GM18858 (cell line): Measurements from ENCODE around the gene NTSR2.

Source experiments
- ATAC-seq: cut with Tn5 transposase; IDR thresholded peaks from one replicate; pipeline ENCODE4 v1.9.1; 2021; ENCODE audit not compliant: unreplicated experiment

The NTSR2 gene

DNA sequence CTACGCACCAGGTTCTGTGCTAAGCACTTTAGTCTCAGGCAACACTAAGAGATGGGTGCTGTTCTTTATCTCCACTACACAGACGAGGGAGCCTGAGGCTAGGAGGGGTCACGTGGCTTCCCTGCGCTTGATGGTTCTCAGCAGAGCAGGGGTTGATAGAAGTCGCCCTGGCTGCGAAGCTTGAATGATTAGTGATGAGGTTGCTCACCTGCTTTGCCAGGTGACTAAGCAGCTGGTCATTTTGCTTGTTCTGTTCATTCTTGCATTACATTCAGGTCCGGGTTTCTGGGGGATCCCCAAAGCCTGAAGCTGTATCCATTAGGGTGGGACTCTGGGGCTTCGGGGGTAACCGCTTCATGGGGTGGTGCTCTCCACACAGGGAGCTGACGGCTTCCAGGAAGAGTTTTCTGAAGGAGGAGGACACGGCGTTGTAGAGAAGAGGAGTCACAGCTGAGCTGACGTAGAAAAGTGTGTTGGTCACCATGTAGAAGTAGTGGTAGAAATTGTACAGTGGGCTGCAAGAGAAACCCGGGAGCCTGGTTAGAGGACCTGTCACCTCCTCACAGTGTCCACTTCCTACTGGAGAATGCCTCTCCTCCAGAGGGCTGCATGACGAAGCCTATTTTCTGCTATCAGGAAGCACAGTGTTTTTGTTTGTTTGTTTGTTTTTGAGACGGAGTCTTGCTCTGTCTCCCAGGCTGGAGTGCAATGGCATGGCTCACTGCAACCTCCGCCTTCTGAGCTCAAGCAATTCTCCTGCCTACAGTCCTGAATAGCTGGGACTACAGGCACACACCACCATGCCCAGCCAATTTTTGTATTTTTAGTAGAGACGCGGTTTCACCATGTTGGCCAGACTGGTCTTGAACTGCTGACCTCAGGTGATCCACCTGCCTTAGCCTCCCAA lies 11.5 kb downstream of the NTSR2 start:
- ATAC-seq: no peak

DNA sequence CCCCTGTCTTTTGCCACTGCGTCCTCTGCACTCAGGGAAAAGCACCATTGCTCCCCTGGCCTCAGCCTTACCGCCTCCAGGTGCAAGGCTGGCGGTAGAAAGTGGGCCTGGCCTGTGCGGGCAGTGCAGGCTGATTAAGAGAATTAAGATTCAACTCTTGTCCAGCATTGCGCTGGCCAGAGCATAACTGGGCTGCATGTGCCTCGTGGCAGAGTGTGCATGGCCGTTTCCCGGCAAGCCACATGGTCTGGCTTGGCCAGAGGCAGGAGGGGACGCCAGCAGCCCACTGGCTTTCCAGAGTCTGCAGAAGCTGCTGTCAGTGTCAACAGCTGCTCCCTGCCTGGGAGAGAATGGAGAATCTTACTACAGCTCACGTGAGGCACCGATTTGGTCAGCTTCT lies 12.3 kb downstream of the NTSR2 start:
- ATAC-seq: no peak

DNA sequence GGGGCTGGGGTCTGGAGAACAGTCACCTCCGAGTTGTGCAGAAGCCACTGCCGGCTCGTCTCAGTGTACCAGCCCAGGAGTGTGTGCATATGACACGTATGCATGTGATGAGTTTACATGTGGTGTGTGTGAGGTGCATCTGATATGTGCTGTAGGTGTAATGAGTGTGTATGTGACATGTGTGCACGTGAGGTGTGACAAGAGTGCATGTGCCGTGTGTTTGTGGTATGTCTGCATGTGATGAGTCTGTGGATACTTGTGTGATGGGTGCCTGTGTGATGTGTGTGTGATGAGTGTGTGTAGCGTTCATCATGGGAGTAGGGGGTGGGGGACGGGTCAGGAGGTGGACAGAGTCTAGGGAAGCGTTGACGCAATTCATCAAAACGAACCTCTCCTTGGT lies 12.8 kb downstream of the NTSR2 start:
- no peak for ATAC-seq

DNA sequence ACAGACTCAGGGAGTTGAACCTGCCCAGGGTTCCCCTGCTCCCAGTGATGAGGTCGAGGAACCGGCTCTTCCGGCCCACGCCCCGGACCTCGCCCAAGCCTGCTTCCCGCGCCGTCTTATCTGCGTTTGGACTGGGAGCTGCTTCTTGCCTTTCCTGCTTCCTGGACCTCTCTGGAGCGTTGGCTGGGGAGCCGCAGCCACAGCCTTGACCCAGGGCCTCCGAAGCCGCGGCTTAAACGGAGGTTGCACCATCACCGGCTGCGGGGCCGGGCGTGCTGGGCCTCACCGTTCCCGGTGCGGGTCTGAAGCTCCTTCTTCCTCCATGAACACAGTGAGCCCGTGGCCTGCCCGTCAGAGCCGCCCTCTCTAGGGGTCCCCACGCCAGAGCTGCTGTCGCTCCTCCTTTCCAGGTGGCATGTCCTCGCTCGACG lies 13.3 kb downstream of the NTSR2 start:
- no peak for ATAC-seq

DNA sequence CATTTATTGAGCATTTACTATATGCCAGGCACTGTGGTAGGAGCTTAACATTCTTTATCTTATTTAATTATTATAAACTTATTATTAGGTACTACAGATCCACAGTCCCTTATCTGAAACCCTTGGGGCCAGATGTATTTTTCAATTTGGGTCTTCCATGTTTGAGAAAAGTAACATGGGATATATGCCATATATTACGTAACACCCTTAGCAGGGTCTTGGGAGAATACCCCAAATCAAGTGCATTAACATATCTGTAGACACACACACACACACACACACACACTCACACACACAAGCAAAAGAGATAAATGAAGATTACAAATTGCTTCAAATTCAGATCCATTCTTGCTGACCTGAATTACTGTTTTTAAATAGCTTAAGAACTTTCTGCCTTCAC lies 13.7 kb downstream of the NTSR2 start:
- ATAC-seq: no peak

DNA sequence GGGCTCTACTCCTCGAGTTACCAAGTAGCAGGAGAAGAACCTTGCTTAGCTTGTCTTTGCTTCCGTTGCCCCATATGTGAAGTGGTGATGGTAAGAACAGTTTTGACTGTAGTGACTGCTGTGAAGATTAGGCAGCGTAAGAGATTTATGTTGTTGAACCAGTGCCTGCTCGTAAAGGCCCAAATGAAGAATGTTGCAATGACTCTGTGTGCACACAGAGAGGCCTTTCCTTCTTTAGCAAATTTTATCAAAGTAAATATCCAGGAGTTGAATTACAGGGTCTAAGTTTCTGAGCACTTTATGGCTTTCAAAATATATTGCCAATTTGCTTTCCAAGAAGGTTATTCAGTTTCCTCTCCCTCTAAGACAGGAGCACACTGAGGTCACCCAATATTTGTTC lies 14.5 kb downstream of the NTSR2 start:
- ATAC-seq: no peak

DNA sequence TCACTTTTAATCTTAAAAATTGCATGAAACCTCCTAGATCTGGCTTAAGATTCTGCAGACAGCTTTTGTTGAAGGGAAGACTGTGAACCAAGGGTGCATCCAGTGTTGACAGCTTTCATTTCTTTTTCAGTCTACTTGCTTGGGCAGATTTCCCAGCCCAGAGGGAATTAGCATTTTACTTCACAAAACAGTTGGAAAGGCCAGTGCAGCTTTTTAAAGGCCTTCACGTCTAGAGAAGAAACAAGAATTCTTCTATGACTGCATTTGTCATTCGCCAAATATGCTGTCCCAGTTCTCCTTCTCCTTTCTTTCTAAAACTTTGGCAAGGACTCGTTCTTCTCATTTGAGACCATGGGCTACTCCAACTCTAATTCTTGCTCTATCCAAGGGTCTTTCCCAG lies 17.4 kb downstream of the NTSR2 start:
- no peak for ATAC-seq

DNA sequence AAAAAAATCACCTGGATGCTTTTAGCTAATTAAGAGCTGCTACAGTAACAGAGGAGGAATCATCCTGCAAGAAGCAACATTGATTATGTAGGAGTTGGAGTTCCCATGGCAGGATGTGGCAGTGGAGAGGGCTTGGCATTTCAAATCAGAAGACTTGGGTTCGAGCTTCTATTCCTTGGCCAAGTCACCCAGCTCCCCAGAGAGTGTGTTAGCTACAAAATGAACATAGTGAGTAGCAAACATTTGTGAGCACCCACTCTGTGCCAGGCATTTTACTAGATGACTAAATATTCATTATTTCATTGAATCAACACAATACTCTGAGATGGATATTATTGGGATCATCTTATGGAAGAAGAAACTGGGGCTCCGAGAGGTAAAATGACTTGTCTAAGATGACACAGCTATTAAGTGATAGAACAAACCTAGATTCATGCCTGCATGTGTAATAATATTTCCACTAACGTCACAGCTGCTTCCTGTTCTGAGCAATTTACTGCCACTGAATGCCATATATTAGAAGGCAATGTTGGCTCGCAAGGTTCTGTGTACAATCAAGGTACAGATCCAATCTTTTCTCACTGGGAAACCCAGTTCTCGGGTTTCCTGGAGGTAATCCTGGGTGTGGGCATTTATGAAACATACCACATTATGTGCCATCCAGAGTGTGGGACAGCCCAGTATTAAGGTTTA lies 18.0 kb downstream of the NTSR2 start:
- ATAC-seq: no peak

DNA sequence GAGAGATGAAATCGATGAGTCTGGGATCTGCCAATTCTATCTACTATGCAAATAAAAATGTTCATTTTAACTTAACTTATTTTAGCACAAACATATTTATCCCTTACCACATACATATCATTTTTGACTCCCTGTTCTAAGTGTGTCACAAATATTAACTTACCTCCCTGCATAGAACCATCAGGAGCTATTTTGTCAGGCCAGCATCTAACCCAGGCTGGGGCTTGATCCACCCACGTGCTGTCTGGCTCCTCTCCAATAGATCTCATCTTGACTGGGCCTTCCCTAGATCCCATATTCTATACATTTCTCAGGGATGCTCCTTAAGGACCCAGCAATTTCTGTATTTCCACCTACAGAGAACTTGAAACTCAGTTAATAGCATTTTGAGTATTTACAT lies 20.9 kb downstream of the NTSR2 start:
- ATAC-seq: no peak

DNA sequence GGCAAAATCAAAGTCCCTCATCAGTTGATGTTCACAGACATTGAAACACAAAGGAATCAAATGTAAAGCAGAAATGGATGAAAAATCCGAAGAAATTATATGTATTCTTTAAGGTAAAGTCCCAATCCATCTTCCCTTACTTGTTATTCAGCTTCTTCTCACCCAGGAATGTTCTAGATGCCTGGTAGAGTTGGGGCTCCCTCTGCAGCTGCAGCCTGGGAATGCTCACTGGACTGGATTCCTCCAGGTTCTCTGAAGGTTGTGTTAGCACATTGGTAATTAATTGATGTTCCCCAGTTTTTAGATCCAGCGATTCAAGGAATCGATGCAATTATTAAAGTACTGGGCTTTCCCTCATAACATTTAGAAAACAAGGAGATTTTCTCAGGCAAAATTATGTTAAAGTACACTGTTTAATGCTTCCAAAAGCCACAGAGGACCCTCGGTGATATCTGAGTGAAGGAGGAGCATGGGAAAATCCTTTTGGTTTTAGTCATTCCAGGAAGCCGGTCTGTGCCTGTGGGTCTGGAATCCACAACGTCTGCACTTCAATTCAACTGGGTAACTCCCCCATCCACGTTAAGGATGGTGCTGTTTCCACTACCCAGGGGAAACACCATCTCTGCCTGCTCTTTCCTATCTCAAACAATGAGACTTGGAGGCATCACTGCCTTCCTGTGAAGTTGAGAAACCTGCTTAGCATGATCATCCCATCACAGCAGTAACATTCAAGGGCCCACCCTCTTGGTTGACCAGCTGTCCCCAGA lies 22.0 kb downstream of the NTSR2 start:
- ATAC-seq: no peak

DNA sequence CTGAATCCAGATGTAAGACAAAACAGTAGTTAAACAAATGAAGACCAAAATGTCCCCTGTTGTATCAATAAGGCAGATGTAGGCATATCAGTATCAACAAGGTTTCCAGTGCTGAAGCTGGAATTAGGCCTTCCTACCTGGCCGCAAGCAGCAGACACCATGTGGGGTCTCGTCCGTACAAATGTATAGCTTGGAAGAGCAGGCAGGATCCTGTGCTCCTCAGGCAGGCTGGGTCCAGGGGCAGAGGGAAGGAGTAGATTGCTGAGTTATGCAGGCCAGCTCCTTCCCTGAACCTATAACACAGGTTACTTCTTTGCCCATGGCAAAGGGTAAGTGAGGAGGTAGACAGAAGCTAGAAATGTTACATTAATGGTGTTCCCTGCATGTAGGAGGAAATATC lies 23.5 kb downstream of the NTSR2 start:
- ATAC-seq: no peak

DNA sequence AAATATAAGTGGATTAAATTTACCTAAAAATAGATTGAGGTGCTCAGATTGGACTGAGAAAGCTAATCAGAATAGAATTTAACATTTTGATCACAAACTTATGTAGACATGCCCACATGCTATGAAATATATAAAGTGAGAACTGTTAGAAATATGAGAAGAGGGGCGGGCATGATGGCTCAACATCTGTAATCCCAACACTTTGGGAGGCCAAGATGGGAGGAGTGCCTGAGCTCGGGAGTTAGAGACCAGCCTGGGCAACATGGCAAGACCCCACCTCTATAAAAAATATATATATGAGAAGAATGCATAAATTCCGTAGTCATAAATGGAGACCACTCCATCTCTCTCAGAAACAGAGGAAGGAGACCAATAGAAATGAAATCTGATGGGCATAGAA lies 25.7 kb downstream of the NTSR2 start:
- no peak for ATAC-seq

DNA sequence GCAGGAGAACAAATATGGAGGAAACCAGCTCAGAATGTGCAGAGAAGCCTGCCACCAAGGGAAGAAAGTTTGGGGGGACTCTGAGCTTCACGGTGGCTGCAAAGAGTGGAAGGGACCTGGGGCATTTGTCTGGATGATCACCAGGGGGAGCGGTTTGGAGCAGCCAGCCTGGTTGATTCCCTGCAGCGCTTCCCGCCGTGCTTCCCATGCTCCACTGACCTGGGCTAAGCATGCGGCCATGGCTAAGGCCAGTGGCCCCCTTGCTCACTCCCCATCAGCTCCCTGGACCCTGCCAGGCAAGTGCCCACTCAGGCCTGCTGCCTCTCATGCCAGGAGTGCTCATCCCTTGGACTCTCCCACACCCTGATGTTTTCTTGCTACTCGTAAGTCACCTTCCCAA lies 27.0 kb downstream of the NTSR2 start:
- no peak for ATAC-seq

DNA sequence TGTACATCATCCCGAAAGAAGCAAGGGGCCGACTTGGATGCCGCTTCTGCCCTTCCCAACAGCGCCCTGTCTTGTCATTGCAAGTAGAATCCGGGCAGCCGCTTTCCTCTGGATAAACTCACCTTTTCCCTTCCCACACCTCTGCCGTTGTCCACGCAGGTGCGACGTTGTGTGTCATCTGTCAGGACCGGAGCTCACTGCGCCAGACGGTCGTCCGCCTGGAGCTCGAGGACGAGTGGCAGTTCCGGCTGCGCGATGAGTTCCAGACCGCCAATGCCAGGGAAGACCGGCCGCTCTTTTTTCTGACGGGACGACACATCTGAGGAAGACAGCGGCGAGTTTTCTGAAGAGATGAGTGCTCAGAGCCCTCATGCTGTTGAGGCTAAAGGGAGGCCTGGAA lies 29.9 kb downstream of the NTSR2 start:
- no peak for ATAC-seq

DNA sequence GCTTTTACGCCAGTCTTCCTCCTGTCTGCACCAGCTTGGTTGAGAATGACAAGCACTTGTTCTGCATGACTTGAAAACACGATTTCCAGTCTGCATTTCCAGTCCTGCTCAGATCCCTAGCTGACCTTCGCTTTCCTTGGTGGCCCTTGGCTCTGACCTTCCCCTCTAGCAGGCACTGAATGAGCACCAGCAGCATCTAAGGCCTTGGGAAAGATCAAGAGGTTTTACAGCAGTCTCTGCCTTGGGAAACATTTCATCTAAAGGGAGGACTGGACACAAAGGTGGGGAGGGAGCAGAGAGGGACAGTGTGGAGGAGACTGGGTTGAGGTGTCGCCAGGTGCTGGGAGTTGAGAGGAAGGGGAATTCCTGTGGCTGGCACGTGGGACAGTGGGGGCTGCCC lies 30.5 kb downstream of the NTSR2 start:
- no peak for ATAC-seq

DNA sequence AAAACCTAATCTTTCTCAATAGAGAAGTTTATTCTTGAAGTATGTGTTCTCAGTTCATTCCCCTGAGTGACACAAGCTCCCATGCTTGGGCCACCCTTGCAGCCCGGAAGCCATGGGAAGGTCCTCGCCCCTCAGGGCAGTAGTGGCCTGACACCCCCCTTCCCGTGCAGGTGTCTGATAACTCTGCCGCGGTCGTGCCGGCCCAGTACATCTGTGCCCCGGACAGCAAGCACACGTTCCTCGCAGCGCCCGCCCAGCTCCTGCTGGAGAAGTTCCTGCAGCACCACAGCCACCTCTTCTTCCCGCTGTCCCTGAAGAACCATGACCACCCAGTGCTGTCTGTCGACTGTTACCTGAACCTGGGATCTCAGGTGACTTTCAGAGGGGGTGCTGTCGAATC lies 32.4 kb downstream of the NTSR2 start:
- no peak for ATAC-seq

DNA sequence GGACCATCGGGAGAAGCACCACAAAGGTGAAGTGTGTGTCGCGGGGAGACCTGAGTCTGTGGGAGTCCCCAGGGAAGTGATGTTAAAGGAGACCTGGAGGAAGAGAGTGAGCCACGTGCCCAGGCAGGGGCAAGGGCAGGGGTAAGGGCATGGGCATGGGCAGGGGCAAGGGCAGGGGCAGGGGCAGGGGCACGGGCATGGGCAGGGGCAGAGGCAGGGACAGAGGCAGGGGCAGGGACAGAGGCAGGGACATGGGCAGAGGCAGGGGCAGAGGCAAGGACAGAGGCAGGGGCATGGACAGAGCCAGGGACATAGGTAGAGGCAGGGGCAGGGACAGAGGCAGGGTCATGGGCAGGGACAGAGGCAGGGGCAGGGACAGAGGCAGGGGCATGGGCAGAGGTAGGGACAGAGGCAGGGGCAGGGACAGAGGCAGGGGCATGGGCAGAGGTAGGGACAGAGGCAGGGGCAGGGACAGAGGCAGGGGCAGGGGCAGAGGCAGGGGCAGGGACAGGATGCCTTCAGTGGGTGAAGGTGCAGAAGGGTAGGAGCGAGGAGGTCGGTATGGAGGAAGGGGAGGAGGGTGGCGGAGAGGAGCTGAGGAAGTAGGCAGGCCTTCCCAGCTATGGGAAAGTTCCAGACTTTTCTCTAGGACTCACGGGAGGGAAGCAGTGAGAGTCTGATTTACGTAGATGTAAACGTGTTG lies 33.3 kb downstream of the NTSR2 start:
- no peak for ATAC-seq

DNA sequence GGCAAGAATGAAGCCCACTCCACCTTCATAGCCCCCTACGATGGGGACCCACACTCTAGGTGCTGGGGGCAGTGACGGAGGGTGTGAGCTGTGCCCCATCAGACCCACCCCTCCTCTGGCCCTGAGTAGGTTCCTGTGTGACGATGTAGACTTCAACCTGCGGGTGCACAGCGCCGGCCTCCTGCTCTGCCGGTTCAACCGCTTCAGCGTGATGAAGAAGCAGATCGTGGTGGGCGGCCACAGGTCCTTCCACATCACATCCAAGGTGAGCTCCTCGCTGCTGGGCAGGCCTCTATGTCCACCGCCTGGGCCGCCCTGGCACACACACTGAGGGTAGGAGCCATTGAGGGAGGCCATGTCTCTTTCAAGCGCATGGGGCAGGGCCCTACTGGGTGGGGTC lies 34.9 kb downstream of the NTSR2 start:
- no peak for ATAC-seq

DNA sequence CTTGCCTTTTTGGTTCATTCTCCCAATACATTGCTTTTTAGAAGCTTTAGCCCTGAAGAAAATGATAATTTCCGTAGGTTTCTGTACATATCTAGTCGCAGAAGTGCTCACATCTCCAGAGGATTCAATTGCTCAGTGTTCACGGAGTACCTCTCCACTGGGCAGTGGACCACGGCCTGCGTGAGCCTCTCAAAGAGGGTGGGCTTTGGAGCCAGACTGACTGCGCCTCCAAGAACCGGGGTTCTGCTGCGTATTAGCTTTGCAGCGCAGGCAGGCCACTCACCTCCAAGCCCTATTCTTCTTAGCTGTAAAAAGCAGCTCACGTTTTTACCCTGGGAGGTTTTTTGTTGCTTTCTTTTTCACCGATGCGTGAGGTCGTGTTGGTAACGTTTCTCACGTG lies 35.4 kb downstream of the NTSR2 start:
- ATAC-seq: no peak

DNA sequence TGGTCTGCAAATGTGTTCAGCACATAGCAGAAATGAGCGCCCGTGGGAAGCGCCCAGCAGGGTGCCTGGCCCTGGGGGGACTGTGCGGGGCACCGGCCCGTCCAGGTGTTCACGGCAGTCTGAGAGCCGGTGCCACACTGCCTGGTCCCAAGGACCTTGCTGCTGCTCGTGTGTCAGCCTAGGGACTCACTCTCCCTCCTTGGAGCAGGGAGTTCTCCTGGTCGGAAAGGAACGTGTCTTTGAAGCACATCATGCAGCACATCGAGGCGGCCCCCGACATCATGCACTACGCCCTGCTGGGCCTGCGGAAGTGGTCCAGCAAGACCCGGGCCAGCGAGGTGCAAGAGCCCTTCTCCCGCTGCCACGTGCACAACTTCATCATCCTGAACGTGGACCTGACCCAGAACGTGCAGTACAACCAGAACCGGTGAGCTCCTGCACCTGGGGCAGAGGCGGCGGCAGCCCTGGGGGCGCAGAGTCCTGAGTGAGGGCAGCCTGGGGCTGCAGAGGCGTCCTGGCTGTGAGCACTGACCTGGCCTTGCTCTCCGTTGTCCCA lies 36.0 kb downstream of the NTSR2 start:
- no peak for ATAC-seq

DNA sequence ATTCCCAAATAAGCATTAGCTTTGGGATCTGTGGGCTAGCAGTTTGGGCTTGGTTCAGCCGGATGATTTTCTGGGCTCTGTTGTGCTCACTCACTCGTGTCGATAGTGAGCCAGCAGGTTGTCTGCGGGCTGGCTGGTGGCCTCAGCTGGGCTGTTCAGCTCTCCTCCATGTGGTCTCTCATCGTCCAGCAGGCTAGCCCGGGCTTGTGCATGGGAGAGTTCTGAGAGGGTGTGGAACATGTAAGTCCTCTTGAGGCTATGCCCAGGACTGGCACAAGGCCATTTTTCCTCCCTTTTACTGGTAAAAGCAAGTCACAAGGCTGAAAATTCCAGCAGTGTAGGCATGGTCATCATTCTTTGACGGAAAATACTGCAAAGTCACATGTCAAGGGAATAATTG lies 38.5 kb downstream of the NTSR2 start:
- no peak for ATAC-seq
